MCF 10A (cell line): Measurements from ENCODE around the gene KLF14. TPM values are rescaled to one million over a fixed set of nuclear protein-coding genes. Genes with fewer than 3 reads are reported as not detected.
"Not testable (repeated sequence)": the region's sequence is repeated elsewhere in the genome, so short reads cannot be mapped to it uniquely, and the experiment has no call there.

Experiments
- BruUV-seq: library from RNA; stranded (reverse); fragments of 400-500 nt; replicated peaks from 2 replicates; lab custom pipeline; 2021; lab: Mats Ljungman, UMichigan
- CTCF ChIA-PET: fragments of 300-600 bp; sonication (Branson Sonifier 250); formaldehyde crosslinking; extraction: SDS; loops from one replicate; lab custom pipeline; 2021; ENCODE audit warnings: antibody characterized with exemption, inconsistent platforms; lab: Yijun Ruan, JAX
- POLR2A ChIA-PET: fragments of 300-600, 350-650 bp; sonication (Branson Sonifier 250); formaldehyde crosslinking; extraction: SDS; loops from one replicate; lab custom pipeline; 2020; ENCODE audit warnings: antibody characterized with exemption, inconsistent platforms; lab: Yijun Ruan, JAX
- DNase-seq: peaks from one replicate; pipeline ENCODE4 v3.0.0-alpha.2; 2018; ENCODE audit not compliant: unreplicated experiment
- H3K27ac Mint-ChIP-seq: one replicate; pipeline ENCODE4 v1.8.0; 2022; ENCODE audit warnings: mild to moderate bottlenecking, low read depth, mixed read lengths; ENCODE audit not compliant: unreplicated experiment
- H3K27me3 Mint-ChIP-seq: one replicate; pipeline ENCODE4 v1.8.0; 2022; ENCODE audit warnings: mixed read lengths; ENCODE audit not compliant: insufficient read depth, unreplicated experiment
- H3K36me3 Mint-ChIP-seq: one replicate; pipeline ENCODE4 v1.8.0; 2022; ENCODE audit warnings: mild to moderate bottlenecking, moderate library complexity, mixed read lengths; ENCODE audit not compliant: insufficient read depth, unreplicated experiment
- H3K4me1 Mint-ChIP-seq: one replicate; pipeline ENCODE4 v1.8.0; 2022; ENCODE audit warnings: mixed read lengths; ENCODE audit not compliant: insufficient read depth, unreplicated experiment
- H3K4me3 Mint-ChIP-seq: one replicate; pipeline ENCODE4 v1.8.0; 2022; ENCODE audit warnings: mild to moderate bottlenecking, moderate library complexity, mixed read lengths; ENCODE audit not compliant: unreplicated experiment
- H3K9me3 Mint-ChIP-seq: one replicate; pipeline ENCODE4 v1.8.0; 2022; ENCODE audit warnings: mixed read lengths; ENCODE audit not compliant: unreplicated experiment
- intact Hi-C: fragments of 100-400 bp; cut with micrococcal nuclease; formaldehyde crosslinking; loops from 2 replicates; pipeline ENCODE4 v1.14.1; 2022
- total RNA-seq: library from RNA; stranded (reverse); gene quantifications from 2 replicates; pipeline ENCODE4 v1.2.3, GENCODE V29; 2022
- TF ChIP-seq, protein P1 (sequence below): fragments of 200-600 bp; IDR thresholded peaks from one replicate; pipeline ENCODE4 v1.8.0; 2022; ENCODE audit warnings: antibody characterized with exemption, mild to moderate bottlenecking; ENCODE audit not compliant: unreplicated experiment

Gene KLF14
- total RNA-seq, 1 experiment from 2014 or later = not detected

DNA sequence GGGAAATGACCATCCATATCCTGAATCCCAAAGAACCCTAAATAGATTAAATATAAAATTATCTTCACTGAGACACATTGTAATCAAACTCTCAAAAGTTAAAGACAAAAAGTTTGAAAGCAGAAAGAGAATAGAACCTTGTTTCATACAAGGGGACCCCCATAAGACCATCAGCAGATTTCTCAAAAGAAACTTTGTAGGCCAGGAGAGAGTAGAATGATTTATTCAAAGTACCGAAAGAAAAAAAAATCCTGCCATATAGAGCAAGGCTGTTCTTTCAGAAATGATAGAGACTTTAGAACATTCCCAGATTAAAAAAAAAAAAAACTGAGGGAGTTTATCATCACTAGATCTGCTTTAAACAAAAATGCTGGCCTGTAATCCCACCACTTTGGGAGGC lies 34.8 kb upstream of the KLF14 start:
- H3K9me3 Mint-ChIP-seq = peaks cover 35% of the 10 kb centered on the region
- CTCF ChIA-PET = interaction anchor here (0.6 kb wide), 1 partner anchor 257 kb away, joined by 5 read pairs; no protein-coding TSS in a partner anchor
- intact Hi-C loops = no loop called here

DNA sequence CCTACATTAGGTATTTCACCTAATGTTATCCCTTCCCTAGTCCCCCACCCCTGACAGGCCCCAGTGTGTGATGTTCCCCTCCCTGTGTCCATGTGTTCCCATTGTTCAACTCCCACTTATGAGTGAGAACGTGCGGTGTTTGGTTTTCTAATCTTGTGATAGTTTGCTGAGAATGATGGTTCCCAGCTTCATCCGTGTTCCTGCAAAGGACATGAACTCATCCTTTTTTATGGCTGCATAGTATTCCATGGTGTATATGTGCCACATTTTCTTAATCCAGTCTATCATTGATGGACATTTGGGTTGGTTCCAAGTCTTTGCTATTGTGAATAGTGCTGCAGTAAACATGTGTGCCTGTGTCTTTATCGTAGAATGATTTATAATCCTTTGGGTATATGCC lies 30.6 kb upstream of the KLF14 start:
- BruUV-seq, H3K27ac Mint-ChIP-seq, CTCF ChIA-PET, H3K4me3 Mint-ChIP-seq, H3K36me3 Mint-ChIP-seq, H3K4me1 Mint-ChIP-seq, POLR2A ChIA-PET, intact Hi-C loops, DNase-seq: not testable (repeated sequence)
- Mint-ChIP-seq H3K9me3 (peaks cover 12% of the 10 kb centered on the region), H3K27me3 (peaks cover 17% of the 10 kb centered on the region)

More for the DNA sequence above, 34.8 kb upstream of the KLF14 start:
- TF ChIP-seq, protein P1, sequence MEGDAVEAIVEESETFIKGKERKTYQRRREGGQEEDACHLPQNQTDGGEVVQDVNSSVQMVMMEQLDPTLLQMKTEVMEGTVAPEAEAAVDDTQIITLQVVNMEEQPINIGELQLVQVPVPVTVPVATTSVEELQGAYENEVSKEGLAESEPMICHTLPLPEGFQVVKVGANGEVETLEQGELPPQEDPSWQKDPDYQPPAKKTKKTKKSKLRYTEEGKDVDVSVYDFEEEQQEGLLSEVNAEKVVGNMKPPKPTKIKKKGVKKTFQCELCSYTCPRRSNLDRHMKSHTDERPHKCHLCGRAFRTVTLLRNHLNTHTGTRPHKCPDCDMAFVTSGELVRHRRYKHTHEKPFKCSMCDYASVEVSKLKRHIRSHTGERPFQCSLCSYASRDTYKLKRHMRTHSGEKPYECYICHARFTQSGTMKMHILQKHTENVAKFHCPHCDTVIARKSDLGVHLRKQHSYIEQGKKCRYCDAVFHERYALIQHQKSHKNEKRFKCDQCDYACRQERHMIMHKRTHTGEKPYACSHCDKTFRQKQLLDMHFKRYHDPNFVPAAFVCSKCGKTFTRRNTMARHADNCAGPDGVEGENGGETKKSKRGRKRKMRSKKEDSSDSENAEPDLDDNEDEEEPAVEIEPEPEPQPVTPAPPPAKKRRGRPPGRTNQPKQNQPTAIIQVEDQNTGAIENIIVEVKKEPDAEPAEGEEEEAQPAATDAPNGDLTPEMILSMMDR = no peak
- H3K27me3 Mint-ChIP-seq = no peaks in the 10 kb centered on the region
- H3K27ac Mint-ChIP-seq = no peak overlapping the region
- no peaks in the 10 kb centered on the region for H3K4me1 Mint-ChIP-seq
- no peak for DNase-seq
- POLR2A ChIA-PET = no interaction called here
- no peak overlapping the region for H3K4me3 Mint-ChIP-seq
- BruUV-seq = no TSS peak
- H3K36me3 Mint-ChIP-seq = no peaks in the 10 kb centered on the region

DNA sequence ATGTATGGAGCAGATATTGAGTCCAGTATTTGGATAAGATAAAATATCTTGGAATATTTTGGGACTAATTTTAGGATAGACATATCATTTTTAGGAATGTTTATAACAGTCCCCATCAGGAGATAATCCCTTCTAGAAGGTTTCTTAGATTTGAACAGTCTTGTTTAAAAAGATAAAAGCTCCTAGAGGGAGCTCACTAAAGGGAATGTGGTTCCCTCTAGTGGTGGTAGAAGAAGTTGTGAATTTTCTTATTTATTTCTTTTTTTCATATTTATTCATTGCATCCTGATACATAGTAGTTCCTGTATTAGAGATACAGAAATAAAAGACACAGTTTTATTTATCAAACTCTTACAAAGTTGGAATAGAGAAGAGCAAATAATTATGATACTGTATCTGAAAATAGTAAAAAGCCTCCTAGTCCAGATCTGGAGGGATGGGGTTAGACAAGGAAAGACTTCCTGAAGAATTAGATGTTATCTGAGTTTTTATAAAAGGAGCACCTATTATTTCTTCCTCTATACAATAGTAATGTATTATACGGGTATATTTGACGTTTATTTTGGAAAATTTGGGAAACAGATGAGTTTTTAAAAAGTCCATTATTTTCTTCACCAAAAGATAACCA lies 24.5 kb upstream of the KLF14 start:
- POLR2A ChIA-PET = interaction anchor here (0.5 to 2.0 kb wide), 5 partner anchors 13 to 943 kb away, joined by 3 to 7 read pairs (median 4); partner anchors contain the start of gene KLHDC10
- intact Hi-C loops = loop anchor here (1.0 kb wide), 3 partner anchors 516 to 721 kb away; no protein-coding TSS in a partner anchor

DNA sequence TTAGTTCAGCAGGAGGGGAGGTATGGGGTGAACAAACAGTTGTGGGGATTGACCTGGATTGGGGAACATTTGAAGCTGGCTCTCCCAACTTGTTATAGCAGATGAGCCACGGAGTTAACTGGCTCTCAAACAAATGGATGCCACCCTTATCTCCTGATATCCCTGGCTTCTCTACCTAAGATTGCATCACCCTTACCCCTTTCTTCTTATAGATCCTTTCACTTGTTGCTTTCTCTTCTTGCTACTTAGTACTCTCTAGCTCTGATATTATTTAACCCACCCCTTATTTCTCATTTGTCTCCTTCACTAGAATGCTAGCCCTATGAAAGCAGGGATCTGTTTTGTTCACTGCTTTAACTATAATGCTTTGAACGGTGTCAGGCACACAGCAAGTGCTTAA lies 22.3 kb upstream of the KLF14 start:
- Mint-ChIP-seq H3K36me3 (no peaks in the 10 kb centered on the region), H3K27ac (no peak overlapping the region), H3K4me1 (no peaks in the 10 kb centered on the region), H3K27me3 (peaks cover 40% of the 10 kb centered on the region), H3K9me3 (no peaks in the 10 kb centered on the region), H3K4me3 (no peak overlapping the region)
- no TSS peak for BruUV-seq
- DNase-seq = no peak
- TF ChIP-seq, protein P1 = no peak
- ChIA-PET POLR2A (no interaction called here), CTCF (interaction anchor here (1.0 to 1.3 kb wide), 3 partner anchors 10 to 513 kb away, joined by 4 to 5 read pairs (median 4); no protein-coding TSS in a partner anchor)
- intact Hi-C loops = no loop called here

More for the DNA sequence above, 24.5 kb upstream of the KLF14 start:
- Mint-ChIP-seq H3K27me3 (peaks cover 35% of the 10 kb centered on the region), H3K36me3 (no peaks in the 10 kb centered on the region), H3K27ac (no peak overlapping the region), H3K4me1 (peaks cover 5% of the 10 kb centered on the region), H3K9me3 (no peaks in the 10 kb centered on the region), H3K4me3 (no peak overlapping the region)
- TF ChIP-seq, protein P1 = peak; percentile 64
- no TSS peak for BruUV-seq
- CTCF ChIA-PET = interaction anchor here (0.6 to 2.1 kb wide), 25 partner anchors 11 to 901 kb away, joined by 3 to 10 read pairs (median 4); partner anchors contain the start of gene TMEM209
- DNase-seq = peak; percentile 57
